Dendritic cell treated with granulocyte-macrophage colony-stimulating factor and Interleukin-4, amounts not matched to agents 40 ng/mL and 50 ng/mL, for 4 days (primary cell): Measurements from ENCODE around the gene DRICH1.
"Not testable (repeated sequence)": the region's sequence is repeated elsewhere in the genome, so short reads cannot be mapped to it uniquely, and the experiment has no call there.

Experiments used
- H3K27ac Mint-ChIP-seq: one replicate; pipeline ENCODE4 v1.8.0; 2022; ENCODE audit warnings: mild to moderate bottlenecking, mixed read lengths
- H3K27me3 Mint-ChIP-seq: one replicate; pipeline ENCODE4 v1.8.0; 2022; ENCODE audit warnings: mild to moderate bottlenecking, mixed read lengths
- H3K36me3 Mint-ChIP-seq: one replicate; pipeline ENCODE4 v1.8.0; 2022; ENCODE audit warnings: low read depth, mixed read lengths
- H3K4me1 Mint-ChIP-seq: one replicate; pipeline ENCODE4 v1.8.0; 2022; ENCODE audit warnings: low read depth, mixed read lengths
- H3K4me3 Mint-ChIP-seq: one replicate; pipeline ENCODE4 v1.8.0; 2022; ENCODE audit warnings: mild to moderate bottlenecking, moderate library complexity, mixed read lengths
- H3K9me3 Mint-ChIP-seq: one replicate; pipeline ENCODE4 v1.8.0; 2022; ENCODE audit warnings: mixed read lengths
- intact Hi-C: fragments of 100-400 bp; cut with micrococcal nuclease; formaldehyde crosslinking; loops from one replicate; pipeline ENCODE4 v1.15.0; 2022

Gene DRICH1

DNA sequence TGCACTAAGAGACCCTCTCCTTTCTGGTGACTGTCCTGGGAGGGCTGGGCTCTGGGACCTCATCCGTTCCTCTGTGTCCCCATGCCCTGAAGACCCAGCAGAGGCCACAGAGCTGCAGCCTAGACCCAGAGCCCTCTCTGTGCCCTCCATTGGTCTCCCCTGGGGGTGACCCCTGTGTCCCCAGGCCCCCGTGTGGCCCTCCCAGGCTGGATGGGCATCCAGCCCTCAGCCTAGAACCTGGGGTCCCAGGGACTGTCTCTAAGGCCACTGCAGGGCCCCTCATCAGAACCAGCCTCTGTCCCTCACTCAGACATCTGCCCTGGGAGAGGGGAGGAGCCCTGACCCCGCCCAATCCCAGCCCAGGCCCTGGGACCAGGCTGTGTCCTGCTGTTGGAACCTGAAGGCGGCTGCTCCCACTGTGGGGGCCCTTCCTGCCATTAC lies 57.7 kb downstream of the DRICH1 start:
- Mint-ChIP-seq H3K36me3 (no peaks in the 10 kb centered on the region), H3K27ac (no peak overlapping the region), H3K9me3 (no peaks in the 10 kb centered on the region), H3K27me3 (peaks cover 7% of the 10 kb centered on the region), H3K4me3 (no peak overlapping the region), H3K4me1 (no peaks in the 10 kb centered on the region)
- intact Hi-C loops, result no loop called here

DNA sequence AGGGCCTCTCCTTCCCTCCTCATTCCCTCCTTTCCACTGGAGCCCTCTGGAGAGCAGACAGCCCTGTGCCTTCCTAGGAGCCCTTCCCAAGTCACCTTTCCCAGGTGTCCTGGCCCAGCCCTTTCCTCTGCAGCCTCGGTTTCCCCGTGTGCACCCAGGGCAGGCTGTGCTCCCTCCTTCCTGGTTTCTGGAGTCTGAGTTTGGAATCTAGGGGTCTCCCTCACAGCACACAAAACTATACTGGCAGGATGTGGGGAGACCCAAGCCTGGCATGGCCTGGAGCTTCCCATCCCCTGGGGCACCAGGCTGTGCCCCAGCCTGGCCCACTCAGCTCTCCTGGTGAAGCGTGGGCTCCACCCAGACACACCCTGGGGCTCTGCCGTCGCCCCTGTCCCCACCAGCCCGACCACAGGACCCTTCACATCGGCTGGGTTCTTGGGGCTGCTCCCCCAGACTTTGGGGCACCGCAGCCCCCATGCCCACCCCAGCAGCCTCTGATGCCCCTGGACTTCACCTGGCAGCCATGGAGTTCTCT lies 58.4 kb downstream of the DRICH1 start:
- not testable (repeated sequence) for H3K4me1 Mint-ChIP-seq

DNA sequence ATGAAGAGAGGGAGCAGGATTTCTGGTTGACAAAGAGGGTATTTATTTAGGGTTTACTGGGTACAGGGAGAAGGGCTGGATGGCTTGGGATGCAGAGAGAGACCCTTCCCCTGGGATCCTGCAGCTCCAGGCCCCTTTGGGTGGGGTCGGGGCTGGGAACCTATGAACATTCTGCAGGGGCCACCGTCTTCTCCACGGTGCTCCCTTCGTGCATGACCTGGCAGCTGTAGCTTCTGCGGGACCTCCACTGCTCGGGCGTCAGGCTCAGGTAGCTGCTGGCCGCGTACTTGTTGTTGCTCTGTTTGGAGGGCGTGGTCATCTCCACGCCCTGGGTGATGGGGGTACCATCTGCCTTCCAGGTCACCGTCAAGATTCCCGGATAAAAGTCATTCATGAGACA lies 59.0 kb downstream of the DRICH1 start:
- H3K4me1 Mint-ChIP-seq, H3K27ac Mint-ChIP-seq, intact Hi-C loops, H3K4me3 Mint-ChIP-seq, H3K9me3 Mint-ChIP-seq, H3K27me3 Mint-ChIP-seq, H3K36me3 Mint-ChIP-seq: not testable (repeated sequence)

More for the DNA sequence above, 58.4 kb downstream of the DRICH1 start:
- H3K27ac Mint-ChIP-seq, H3K27me3 Mint-ChIP-seq, intact Hi-C loops, H3K4me3 Mint-ChIP-seq, H3K9me3 Mint-ChIP-seq, H3K36me3 Mint-ChIP-seq: not testable (repeated sequence)

DNA sequence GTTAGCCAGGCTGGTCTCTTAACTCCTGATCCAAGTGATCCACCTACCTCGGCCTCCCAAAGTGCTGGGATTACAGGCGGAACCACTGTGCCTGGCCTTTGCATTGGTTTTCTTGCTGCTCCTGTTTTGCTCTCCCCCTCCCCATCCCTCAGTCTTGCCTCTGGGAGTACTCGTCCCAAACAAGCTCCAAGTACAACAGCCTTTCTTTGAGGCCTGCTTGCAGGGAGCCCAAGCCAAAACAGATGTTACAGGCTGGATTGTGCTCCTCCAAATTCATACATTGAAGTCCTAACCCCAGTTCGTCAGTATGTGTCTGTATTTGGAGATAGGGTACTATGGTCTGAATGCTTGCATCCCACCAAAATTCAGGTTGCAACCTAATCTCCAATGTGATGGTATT lies 60.6 kb downstream of the DRICH1 start:
- Mint-ChIP-seq H3K36me3 (no peaks in the 10 kb centered on the region), H3K27me3 (peaks cover 22% of the 10 kb centered on the region), H3K27ac (no peak overlapping the region), H3K9me3 (no peaks in the 10 kb centered on the region), H3K4me1 (no peaks in the 10 kb centered on the region), H3K4me3 (no peak overlapping the region)
- intact Hi-C loops, result no loop called here

DNA sequence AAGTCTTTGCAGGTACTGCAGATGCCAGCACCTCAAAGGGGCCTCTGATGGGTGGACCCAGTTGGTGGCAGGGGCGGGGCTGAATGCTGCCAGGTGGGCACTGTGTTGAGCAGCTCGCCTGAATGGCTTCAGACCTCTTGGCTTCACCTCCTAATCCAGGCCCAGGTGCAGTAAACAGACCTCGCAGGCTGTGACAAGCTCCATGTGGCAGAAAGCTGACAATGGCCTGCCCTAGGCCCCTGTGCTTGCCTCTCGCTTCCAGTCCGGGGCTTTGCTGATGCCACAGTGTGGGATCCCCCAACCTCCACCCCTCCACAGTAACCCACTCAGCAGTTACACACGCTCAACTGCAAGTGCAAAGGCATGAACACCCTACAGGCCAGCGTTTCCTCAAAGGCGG lies 61.4 kb downstream of the DRICH1 start:
- Mint-ChIP-seq H3K4me3 (no peak overlapping the region), H3K36me3 (no peaks in the 10 kb centered on the region), H3K4me1 (peaks cover 4% of the 10 kb centered on the region), H3K9me3 (no peaks in the 10 kb centered on the region), H3K27ac (no peak overlapping the region), H3K27me3 (peaks cover 27% of the 10 kb centered on the region)
- intact Hi-C loops, result no loop called here

GRCh38 chr22:23569716-23570115 lies 62.4 kb downstream of the DRICH1 start:
- Mint-ChIP-seq H3K9me3 (no peaks in the 10 kb centered on the region), H3K27me3 (peaks cover 36% of the 10 kb centered on the region), H3K4me1 (peaks cover 9% of the 10 kb centered on the region), H3K4me3 (no peak overlapping the region), H3K36me3 (no peaks in the 10 kb centered on the region), H3K27ac (no peak overlapping the region)
- intact Hi-C loops, result no loop called here

DNA sequence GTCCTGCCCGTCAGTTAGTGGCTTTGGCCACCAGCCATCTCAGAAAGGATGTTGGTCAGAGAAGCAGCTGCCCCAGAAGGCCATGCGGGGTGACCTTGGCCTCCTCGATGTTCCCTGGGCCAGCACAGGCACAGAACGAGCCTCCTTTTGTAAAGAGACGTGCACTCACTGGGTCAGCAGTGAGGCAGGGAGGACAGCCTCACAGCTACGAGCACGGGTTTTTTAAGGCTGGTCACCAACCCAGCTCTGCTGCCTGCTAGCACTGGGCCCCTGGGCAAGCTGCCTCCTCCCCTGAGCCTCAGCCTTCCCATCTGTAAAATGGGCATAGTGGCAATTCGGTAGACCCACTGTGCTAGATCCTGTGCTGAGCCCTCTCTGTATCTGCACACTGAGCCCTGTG lies 62.8 kb downstream of the DRICH1 start:
- no peak overlapping the region for H3K27ac Mint-ChIP-seq
- H3K27me3 Mint-ChIP-seq, result peaks cover 40% of the 10 kb centered on the region
- H3K9me3 Mint-ChIP-seq, result no peaks in the 10 kb centered on the region
- no peaks in the 10 kb centered on the region for H3K36me3 Mint-ChIP-seq
- no peak overlapping the region for H3K4me3 Mint-ChIP-seq
- intact Hi-C loops, result no loop called here
- peaks cover 9% of the 10 kb centered on the region for H3K4me1 Mint-ChIP-seq

DNA sequence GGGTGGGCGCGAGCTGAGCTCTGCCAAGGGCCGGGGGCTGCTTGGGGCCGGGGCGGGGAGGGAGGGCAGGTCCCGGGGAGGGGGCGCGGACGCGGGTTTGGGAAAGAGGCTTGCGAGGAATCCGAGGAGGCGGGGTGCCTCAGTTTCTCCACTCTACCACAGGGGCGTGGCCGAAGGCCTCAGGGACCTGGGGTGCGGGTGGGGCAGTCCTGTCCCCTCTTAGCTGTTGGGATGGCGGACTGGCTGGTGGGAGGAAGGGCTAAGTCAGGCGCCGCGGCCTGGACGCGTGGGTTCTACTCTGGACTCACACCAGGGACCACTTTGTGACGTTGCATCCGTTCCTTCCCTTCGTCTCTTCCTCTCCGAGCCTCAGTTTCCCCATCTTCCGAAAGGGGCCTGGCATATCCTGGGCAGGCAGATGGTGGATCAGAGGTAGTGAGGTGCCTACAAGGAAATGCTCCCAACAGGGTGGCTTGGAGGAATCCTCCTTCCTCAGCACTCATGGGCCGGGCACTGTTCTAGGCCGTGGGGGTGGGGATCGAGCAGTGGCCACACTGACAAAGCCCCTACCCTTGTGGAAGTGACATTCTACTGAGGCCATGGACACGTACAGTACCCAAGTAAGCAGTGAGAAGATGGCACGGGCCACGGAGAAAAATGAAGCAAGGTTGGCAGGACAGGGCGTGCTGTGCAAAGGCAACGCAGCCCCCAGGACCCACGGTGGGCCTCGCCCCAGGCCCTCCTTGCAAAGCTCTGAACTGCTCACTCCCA lies 65.2 kb downstream of the DRICH1 start:
- Mint-ChIP-seq H3K9me3 (no peaks in the 10 kb centered on the region), H3K4me1 (peaks cover 9% of the 10 kb centered on the region), H3K27me3 (peaks cover 51% of the 10 kb centered on the region), H3K4me3 (no peak overlapping the region), H3K27ac (no peak overlapping the region), H3K36me3 (no peaks in the 10 kb centered on the region)
- intact Hi-C loops, result no loop called here

- Mint-ChIP-seq H3K27me3 (peaks cover 53% of the 10 kb centered on the region), H3K36me3 (no peaks in the 10 kb centered on the region), H3K4me3 (peak overlapping the region; percentile 54), H3K27ac (no peak overlapping the region), H3K9me3 (no peaks in the 10 kb centered on the region), H3K4me1 (peaks cover 9% of the 10 kb centered on the region)
- intact Hi-C loops, result no loop called here
Observed at GRCh38 chr22:23565915-23566704, 66.0 kb downstream of the DRICH1 start.

DNA sequence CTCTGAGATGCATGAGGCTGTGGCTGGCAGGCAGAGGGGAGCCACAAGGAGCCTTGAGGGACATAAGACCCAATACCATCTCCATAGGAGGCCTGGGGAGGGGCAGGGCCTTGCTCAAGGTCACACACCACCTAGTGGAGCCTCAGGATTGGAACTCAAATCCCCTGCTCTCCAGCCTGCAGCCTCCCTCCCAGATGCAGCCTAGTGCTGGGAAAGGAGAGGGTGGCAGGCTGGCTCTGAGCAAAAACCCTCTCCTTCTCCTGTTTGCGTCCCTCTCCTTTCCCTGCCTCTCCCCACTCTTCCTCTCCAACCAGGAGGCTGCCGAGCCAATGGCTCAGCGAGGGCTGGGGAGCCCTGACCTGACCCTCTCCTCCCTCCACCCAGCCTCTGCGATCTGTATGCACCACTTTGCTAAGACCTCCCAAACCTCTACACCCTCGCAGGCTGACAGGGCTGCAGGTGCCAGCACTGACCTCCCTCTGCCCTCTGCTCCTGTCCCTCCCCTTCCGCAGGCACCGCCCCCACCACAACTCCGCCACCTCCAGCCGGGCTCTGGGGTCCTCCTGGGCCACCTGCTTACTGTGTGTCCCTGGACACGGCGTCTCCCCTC lies 66.7 kb downstream of the DRICH1 start:
- peaks cover 53% of the 10 kb centered on the region for H3K27me3 Mint-ChIP-seq
- no peaks in the 10 kb centered on the region for H3K9me3 Mint-ChIP-seq
- no peaks in the 10 kb centered on the region for H3K36me3 Mint-ChIP-seq
- H3K4me1 Mint-ChIP-seq, result peaks cover 9% of the 10 kb centered on the region
- peak overlapping the region; percentile 54 for H3K4me3 Mint-ChIP-seq
- intact Hi-C loops, result no loop called here
- no peak overlapping the region for H3K27ac Mint-ChIP-seq

- Mint-ChIP-seq H3K36me3 (no peaks in the 10 kb centered on the region), H3K4me1 (peaks cover 9% of the 10 kb centered on the region), H3K9me3 (no peaks in the 10 kb centered on the region), H3K4me3 (no peak overlapping the region), H3K27ac (no peak overlapping the region), H3K27me3 (peaks cover 53% of the 10 kb centered on the region)
- intact Hi-C loops, result no loop called here
Observed at GRCh38 chr22:23564276-23564675, 67.8 kb downstream of the DRICH1 start.

DNA sequence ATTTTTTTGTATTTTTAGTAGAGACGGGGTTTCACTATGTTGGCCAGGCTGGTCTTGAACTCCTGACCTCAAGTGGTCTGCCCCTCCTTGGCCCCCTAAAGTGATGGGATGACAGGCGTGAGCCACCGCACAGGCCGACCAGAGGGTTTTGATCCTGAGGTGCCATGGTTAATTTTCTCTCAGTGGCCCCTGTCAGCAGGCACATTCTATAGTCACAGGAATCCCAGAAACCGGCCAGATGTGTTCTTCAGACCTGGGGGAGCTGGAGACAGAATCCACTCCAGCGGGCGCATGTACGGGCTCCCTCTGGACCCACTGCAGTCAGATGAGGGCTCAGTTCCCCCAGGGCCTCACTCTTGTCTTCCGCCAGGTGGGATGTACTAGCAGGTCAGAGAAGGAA lies 69.0 kb downstream of the DRICH1 start:
- no peak overlapping the region for H3K27ac Mint-ChIP-seq
- H3K27me3 Mint-ChIP-seq, result peaks cover 50% of the 10 kb centered on the region
- H3K4me3 Mint-ChIP-seq, result no peak overlapping the region
- H3K36me3 Mint-ChIP-seq, result no peaks in the 10 kb centered on the region
- no peaks in the 10 kb centered on the region for H3K9me3 Mint-ChIP-seq
- intact Hi-C loops, result no loop called here
- H3K4me1 Mint-ChIP-seq, result peaks cover 9% of the 10 kb centered on the region

DNA sequence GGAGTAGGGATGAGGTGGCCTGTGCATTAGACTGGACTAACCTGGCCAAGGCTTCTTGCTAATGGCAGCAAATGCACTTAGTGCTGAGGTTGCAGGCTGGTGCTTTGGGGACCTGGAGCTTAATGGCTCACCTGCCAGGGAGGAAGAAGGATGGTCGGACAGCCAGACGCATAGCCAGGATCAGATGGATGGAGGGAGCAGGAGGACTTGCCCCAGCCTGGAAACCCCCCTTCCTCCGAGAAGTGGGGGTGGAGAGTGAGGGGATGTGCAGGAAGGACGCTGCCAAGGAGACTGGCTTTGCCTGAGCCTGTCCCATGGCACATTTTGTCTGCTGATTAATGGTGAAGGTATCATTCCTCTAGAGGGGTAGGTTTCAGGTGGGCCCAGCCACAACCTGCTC lies 69.9 kb downstream of the DRICH1 start:
- H3K36me3 Mint-ChIP-seq, result no peaks in the 10 kb centered on the region
- intact Hi-C loops, result no loop called here
- H3K27ac Mint-ChIP-seq, result no peak overlapping the region
- no peaks in the 10 kb centered on the region for H3K9me3 Mint-ChIP-seq
- no peak overlapping the region for H3K4me3 Mint-ChIP-seq
- peaks cover 9% of the 10 kb centered on the region for H3K4me1 Mint-ChIP-seq
- peaks cover 42% of the 10 kb centered on the region for H3K27me3 Mint-ChIP-seq

GRCh38 chr22:23561025-23561510 lies 71.1 kb downstream of the DRICH1 start:
- H3K36me3 Mint-ChIP-seq, H3K4me1 Mint-ChIP-seq, intact Hi-C loops, H3K27ac Mint-ChIP-seq, H3K9me3 Mint-ChIP-seq, H3K4me3 Mint-ChIP-seq: not testable (repeated sequence)
- peaks cover 32% of the 10 kb centered on the region for H3K27me3 Mint-ChIP-seq
